HG02763 (cell line): ENCODE measurements around the gene PCED1A.

Experiments used
- ATAC-seq: cut with Tn5 transposase; IDR thresholded peaks from one replicate; pipeline ENCODE4 v1.9.1; 2021; ENCODE audit warnings: mild to moderate bottlenecking, moderate library complexity; ENCODE audit not compliant: unreplicated experiment

Gene PCED1A

GRCh38 chr20:2866236-2866635 is 25.8 kb upstream of the PCED1A start:
- no peak for ATAC-seq

GRCh38 chr20:2865630-2866029 is 25.2 kb upstream of the PCED1A start:
- ATAC-seq: no peak

- ATAC-seq: no peak
Observed at GRCh38 chr20:2865101-2865500, 24.6 kb upstream of the PCED1A start.

DNA sequence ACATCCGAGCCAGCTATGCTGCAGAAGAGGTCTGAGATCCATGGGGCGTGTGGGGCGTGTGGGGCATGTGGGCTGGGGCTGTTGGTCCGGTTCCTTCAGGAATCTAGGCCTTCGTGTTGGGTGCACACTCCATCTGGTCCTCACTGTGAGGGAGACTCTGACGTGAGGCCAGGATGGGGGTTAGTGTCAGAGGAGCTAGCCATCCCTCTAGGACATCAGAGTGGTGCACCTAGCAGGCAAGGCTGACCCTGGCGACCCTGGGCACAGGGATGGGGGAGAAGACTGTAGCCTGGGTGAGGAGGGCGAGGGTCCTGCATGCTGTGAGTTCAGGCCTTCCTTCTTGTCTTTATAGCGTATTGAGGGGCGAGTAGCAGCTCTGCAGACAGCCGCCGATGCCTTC is 24.2 kb upstream of the PCED1A start:
- ATAC-seq: no peak

DNA sequence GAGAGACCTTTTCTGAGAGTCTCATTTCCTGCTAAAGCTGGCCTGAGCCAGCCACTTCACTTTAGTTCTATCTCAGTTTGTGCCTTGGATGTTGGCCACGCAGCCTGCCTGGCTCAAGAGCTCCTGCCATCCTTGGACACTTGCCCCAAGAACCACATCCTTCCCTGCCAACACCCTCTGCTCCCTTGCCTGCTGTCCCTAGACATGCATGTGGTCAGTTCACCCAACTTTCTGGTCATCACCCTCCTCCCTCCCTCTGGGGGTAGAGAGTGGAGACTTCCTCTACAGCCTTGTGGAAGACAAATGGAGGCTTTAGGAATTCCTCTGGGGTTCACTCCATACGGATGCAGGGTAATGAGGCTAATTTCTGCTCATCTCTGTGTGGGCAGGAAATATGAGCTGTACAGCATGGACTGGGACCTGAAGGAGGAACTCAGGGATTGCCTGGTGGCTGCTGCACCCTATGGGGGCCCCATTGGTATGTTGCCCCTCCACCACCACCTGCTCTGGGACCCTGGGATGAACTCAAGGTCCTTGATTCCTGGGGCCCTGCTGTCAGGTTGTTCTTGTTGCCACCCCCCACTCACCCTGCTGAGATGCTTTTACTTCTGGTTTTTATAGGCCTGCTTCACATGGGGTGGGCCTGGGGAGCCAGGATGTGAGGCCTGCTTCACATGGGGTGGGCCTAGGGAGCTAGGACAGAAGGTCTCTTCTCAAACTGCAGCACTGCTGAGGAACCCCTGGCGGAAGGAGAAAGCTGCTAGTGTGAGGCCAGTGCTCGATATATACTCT is 19.1 kb upstream of the PCED1A start:
- no peak for ATAC-seq

DNA sequence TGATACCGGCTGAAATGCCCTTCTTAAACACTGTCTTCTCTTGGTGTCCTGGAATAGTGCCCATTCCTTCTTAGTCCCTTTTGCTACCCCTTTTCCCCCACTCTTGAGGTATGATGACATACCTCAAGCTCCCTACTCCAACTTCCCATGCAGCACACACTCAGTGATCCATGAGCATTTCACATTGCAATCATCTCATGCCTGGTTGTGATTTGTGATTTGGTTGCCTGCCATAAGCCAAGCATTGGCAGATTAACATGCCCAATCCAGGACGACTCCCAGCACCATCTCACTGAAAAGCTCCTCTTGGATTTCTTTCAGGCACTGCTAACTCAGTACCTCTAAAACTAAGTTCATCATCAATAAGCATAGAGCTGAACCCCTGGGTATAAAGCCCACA is 18.1 kb upstream of the PCED1A start:
- no peak for ATAC-seq

DNA sequence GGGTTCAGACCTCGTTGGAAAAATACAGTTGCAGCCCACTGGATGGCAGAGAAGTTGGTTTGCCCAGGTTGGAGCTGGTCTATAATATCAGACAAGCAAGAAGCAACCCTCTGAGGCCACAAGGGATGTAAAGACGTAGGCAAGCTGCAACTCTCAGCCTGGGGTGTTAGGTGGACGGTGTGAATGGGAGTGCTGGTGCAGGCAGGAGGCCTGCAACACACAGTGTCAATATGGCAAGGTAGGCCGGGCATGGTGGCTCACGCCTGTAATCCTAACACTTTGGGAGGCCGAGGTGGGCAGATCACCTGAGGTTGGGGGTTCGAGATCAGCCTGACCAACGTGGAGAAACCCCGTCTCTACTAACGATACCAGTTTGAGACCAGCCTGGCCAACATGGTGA is 10.6 kb upstream of the PCED1A start:
- no peak for ATAC-seq

DNA sequence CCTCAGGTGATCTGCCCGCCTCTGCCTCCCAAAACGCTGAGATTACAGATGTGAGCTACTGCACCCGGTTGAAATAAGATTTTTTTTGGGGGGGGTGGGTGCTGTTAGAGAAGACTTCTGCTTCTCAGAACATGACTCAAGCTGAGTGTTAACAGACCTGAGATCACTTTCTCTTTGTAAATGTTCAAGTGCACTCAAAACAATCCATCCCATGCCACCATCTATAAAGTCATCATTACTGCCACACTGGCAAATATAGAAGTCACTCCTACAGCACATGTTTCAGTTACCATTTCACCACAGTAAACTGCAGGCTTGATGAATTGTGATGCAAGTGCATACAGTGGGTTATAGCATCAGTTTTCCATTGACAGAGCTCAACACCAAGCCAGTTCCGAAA is 9.1 kb upstream of the PCED1A start:
- no peak for ATAC-seq

DNA sequence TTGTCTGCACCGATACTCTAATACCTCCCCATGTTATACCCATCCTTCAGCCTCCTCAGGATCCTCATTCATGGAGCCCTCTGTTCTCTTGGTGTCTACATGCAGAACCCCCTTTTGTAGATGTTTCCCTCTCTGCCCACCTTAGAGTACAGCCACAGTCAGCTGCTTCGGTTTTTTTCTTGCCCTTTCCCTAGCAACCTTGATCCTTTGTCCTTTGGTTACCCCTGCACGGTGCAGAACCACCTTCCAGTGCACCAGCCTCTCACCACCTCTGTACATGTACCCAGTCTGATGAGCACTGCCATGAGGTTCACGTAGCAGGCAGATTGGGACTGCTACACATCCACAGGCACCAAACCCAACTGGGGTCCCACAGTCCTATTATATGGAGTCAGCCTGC is 7.3 kb upstream of the PCED1A start:
- ATAC-seq: no peak

GRCh38 chr20:2846698-2847097 is 6.2 kb upstream of the PCED1A start:
- no peak for ATAC-seq

- no peak for ATAC-seq
Observed at GRCh38 chr20:2845607-2846006, 5.2 kb upstream of the PCED1A start.

DNA sequence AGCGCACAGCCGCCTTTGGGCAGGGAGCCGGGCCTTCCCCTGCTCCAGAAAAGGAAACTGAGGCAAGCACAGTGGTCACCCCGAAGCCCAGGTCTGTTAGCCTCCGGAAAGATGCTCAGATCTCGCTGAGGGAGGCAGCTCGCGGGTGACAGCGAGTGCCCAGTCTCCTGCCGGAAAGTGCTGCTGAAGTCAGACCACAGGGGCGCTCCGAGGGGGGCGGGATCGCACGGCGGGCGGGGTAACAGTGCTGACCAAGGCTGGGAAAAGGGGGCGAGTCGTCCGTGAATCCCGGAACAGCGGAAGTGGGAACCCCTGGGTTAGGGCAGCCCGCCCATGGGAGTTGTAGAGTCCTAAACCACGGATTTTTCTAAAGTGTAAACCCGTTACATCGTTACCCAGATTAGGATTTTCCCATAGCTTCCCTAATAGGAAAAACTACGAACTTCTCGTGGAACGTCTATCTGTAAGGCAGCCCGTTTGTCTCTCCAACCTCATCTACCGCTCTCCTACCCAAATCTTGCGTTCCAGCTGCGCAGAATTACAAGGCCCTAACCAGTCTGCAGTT is 594 bp upstream of the PCED1A start:
- ATAC-seq: peak; percentile 18

DNA sequence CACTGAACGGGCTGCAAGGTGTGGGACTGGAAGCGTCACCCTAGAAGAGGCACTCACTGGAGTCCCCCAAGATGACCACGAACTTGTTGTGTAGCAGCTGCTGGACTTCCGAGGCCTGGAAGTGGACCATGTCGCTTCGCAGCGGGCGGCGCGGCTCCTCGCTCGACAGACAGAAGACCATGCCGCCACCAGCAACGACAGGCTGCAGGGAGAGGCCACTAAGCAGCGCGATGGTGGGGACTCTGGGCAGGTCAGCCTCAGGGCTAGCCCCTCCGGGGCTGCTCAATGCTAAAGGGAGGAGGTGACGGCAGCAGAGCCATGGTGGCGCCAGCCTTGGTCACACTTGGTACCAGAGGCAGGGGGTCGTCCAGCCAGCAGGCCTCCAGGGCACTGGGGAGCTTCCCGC is 720 bp downstream of the PCED1A start:
- peak; percentile 4 for ATAC-seq

GRCh38 chr20:2838847-2839671 is 1.4 kb downstream of the PCED1A start:
- ATAC-seq: no peak

DNA sequence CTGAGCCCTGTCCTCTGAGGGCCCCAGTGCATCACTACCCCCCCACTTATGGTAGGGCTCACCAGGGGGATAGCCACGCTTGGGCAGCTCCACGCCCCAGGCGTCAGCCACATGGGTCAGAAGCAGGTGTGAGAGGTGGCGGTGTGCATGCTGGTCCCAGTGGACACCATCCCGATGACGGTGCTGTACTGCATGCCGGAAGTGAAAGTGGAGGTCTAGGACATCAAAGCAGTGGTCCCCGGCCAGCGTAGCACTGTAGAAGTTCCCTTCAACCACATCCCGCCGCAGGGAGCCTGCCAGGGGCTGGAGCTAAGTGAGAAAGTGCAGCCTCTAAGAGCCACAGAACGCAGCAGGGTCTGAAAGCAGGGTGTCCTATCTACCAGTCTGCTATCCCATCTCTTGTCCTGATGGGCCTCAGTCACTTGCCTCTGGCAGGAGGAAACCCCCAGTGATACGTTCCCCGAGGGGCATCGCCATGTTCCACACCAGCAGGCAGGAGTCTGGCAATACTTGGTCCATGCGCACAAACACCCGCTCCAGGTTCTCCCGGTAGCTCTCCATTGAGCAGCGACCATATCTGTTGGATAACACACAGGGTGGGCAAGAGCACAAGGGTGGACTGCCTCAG is 2.2 kb downstream of the PCED1A start:
- ATAC-seq: no peak

DNA sequence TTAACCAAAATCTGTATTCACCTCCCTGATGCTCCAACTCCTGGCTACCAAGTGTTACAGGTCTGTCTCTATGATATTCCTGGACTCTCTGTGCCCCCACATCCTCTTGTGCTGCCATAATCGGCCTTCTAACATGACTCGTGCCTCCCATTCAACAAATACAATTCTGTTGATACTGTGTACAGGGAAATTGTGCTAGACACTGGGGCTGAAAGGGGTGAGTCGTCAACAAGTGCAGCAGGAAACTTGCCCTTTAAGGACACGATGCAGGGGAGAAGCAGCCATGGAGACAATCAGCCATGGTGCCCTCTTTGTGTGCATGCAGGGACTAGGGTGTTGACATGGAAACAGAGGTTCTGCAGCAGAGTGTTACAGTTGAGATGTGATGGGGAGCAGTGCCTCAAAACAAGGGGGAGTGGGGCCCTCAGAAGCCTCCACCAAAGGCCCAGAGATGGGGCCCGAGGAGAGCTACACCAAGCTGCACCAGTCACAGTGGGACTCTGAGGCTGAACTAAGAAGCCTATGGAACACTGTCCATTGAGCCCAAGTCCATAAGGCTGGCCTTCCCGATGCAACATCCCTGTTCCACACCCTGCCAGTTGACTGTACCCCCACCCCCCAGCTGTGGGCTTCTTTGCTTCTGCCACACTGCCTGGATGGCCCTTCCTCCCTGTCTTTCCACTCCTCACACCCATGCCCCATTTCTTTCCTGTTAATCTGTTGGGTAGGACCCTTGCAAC is 3.1 kb downstream of the PCED1A start:
- no peak for ATAC-seq

DNA sequence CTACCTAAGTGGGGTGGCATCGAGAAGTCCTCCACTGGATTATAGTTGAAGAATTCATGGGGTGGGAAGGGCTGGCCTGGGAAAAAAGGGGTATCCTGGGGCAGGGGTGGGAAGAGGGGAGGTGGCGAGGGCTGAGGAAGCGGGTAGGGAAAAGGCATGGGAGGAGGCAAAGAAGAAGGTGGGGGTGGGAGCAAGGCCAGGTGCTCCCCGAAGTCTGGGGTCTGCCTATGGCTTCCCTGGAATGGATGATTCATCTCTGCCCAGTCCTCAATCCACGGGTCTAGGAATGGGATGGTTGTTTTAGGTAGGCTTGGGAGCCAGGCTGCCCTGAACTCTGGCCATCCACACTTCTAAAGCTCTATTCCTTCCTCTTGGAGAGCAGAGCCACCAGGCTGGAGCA is 4.4 kb downstream of the PCED1A start:
- ATAC-seq: no peak

DNA sequence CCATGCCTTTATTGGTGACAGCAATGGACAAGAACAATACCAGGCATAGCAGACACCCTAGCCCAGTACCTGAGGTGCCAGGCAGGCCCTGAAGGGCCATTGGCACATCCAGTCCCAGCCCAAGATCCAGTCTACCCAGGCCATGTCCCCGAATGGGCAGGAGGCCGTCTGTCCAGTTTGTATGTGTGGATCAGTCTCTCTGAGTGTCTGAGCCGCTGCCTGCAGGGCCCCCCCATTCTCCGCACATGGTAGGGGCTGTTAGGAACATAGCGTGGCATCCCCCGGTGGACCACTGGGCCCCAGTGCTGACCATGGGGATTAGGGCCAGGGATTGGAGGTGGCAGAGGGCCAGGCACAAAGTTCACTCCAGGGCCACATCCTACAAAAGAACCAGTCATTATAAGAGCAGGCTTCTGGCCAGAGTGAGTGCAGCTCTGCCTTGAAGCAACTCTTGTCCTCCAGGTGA is 5.1 kb downstream of the PCED1A start:
- no peak for ATAC-seq

- no peak for ATAC-seq
Observed at GRCh38 chr20:2834401-2835110, 5.9 kb downstream of the PCED1A start.

DNA sequence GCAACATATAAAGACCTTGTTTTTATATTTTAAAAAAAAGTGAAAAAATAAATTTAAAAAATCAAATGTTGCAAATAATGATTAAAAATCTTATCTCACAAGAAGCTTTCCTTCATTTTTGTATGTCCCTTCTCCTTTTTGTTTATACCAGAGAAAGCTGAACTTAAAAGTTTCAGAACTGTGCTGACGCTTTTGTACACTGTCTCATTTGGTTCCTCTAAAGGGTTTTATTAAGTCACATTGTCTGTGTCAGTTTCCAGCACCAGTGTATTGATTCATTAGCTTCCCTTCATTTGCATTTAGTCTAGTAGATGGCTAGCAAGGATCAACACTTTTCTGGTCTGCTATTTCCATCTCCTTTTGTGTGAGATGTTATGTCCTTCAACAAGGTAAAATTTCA is 6.7 kb downstream of the PCED1A start:
- ATAC-seq: no peak
